ACC112 (cell line): ENCODE results near the gene WDR27.

Source experiments
- H2AFZ ChIP-seq: fragments of 200-600 bp; sonication (generic); one replicate; pipeline ENCODE4 v1.6.0; 2017; ENCODE audit warnings: antibody characterized with exemption, low read length; ENCODE audit not compliant: unreplicated experiment
- H3K27ac ChIP-seq: fragments of 200-600 bp; sonication (generic); 2 replicates; pipeline ENCODE4 v1.5.1; 2014; ENCODE audit warnings: low read depth, mild to moderate bottlenecking, antibody characterized with exemption, low read length, moderate library complexity
- H3K27me3 ChIP-seq: fragments of 200-600 bp; sonication (generic); 2 replicates; pipeline ENCODE4 v1.6.1; 2014; ENCODE audit warnings: mild to moderate bottlenecking, antibody characterized with exemption, low read length, moderate library complexity, mixed read lengths; ENCODE audit not compliant: insufficient read depth
- H3K36me3 ChIP-seq: fragments of 200-600 bp; sonication (generic); 2 replicates; pipeline ENCODE4 v1.6.1; 2016; ENCODE audit warnings: mild to moderate bottlenecking, antibody characterized with exemption, low read length, moderate library complexity, mixed read lengths; ENCODE audit not compliant: insufficient read depth
- H3K4me1 ChIP-seq: fragments of 200-600 bp; sonication (generic); one replicate; pipeline ENCODE4 v1.6.1; 2016; ENCODE audit warnings: low read length, mixed read lengths; ENCODE audit not compliant: insufficient read depth, unreplicated experiment, control insufficient read depth
- H3K4me3 ChIP-seq: fragments of 200-600 bp; sonication (generic); 2 replicates; pipeline ENCODE4 v1.5.1; 2014; ENCODE audit warnings: mild to moderate bottlenecking, low read depth, low read length
- H3K79me2 ChIP-seq: fragments of 200-600 bp; sonication (generic); one replicate; pipeline ENCODE4 v1.6.0; 2016; ENCODE audit warnings: low read length; ENCODE audit not compliant: control insufficient read depth, unreplicated experiment, insufficient read depth

Gene WDR27

GRCh38 chr6:169678342-169678741 lies 23.5 kb downstream of the WDR27 start:
- Histone ChIP-seq H3K27me3 (no peaks in the 10 kb centered on the region), H3K27ac (no peak overlapping the region), H2AFZ (no peak overlapping the region), H3K79me2 (peaks cover 2% of the 10 kb centered on the region), H3K4me3 (no peak overlapping the region), H3K36me3 (peaks cover 21% of the 10 kb centered on the region), H3K4me1 (no peaks in the 10 kb centered on the region)

- no peaks in the 10 kb centered on the region for H3K79me2 ChIP-seq
- H3K36me3 ChIP-seq, result peaks cover 16% of the 10 kb centered on the region
- no peaks in the 10 kb centered on the region for H3K4me1 ChIP-seq
These were observed 24.7 kb downstream of the WDR27 start for GRCh38 chr6:169677096-169677495.

GRCh38 chr6:169675011-169675410 lies 26.8 kb downstream of the WDR27 start:
- no peak overlapping the region for H2AFZ ChIP-seq
- peaks cover 6% of the 10 kb centered on the region; the same call in 1 of the 2 replicates for H3K36me3 ChIP-seq
- no peaks in the 10 kb centered on the region for H3K79me2 ChIP-seq
- H3K27me3 ChIP-seq, result no peaks in the 10 kb centered on the region
- H3K4me1 ChIP-seq, result peaks cover 6% of the 10 kb centered on the region
- no peak overlapping the region for H3K27ac ChIP-seq
- no peak overlapping the region for H3K4me3 ChIP-seq

More at GRCh38 chr6:169677096-169677495, 24.7 kb downstream of the WDR27 start:
- no peak overlapping the region for H3K27ac ChIP-seq
- H2AFZ ChIP-seq, result no peak overlapping the region
- no peak overlapping the region for H3K4me3 ChIP-seq
- no peaks in the 10 kb centered on the region for H3K27me3 ChIP-seq

GRCh38 chr6:169671563-169671962 lies 30.3 kb downstream of the WDR27 start:
- H3K36me3 ChIP-seq, result 0 out of 2 replicates have a peak, but pooled peaks cover 6% of the 10 kb centered on the region
- H3K27me3 ChIP-seq, result no peaks in the 10 kb centered on the region
- H3K27ac ChIP-seq, result no peak overlapping the region
- no peaks in the 10 kb centered on the region for H3K79me2 ChIP-seq
- no peak overlapping the region for H3K4me3 ChIP-seq
- H2AFZ ChIP-seq, result no peak overlapping the region
- peaks cover 15% of the 10 kb centered on the region for H3K4me1 ChIP-seq

- Histone ChIP-seq H3K27ac (peak overlapping the region; percentile 82), H3K27me3 (no peaks in the 10 kb centered on the region), H3K79me2 (no peaks in the 10 kb centered on the region), H3K4me1 (peaks cover 15% of the 10 kb centered on the region), H2AFZ (no peak overlapping the region), H3K4me3 (peak overlapping the region; percentile 13; the same call in 1 of the 2 replicates), H3K36me3 (0 out of 2 replicates have a peak, but pooled peaks cover 6% of the 10 kb centered on the region)
These were observed 31.9 kb downstream of the WDR27 start for GRCh38 chr6:169669889-169670288.

- Histone ChIP-seq H2AFZ (no peak overlapping the region), H3K79me2 (no peaks in the 10 kb centered on the region), H3K4me1 (peaks cover 15% of the 10 kb centered on the region), H3K27me3 (no peaks in the 10 kb centered on the region), H3K36me3 (0 out of 2 replicates have a peak, but pooled peaks cover 6% of the 10 kb centered on the region), H3K27ac (peak overlapping the region; percentile 82), H3K4me3 (no peak overlapping the region)
These were observed 32.7 kb downstream of the WDR27 start for GRCh38 chr6:169669147-169669546.

GRCh38 chr6:169668203-169668847 lies 33.5 kb downstream of the WDR27 start:
- H3K36me3 ChIP-seq, result 0 out of 2 replicates have a peak, but pooled peaks cover 6% of the 10 kb centered on the region
- H3K27me3 ChIP-seq, result no peaks in the 10 kb centered on the region
- no peak overlapping the region for H3K4me3 ChIP-seq
- H2AFZ ChIP-seq, result no peak overlapping the region
- H3K79me2 ChIP-seq, result no peaks in the 10 kb centered on the region
- peaks cover 15% of the 10 kb centered on the region for H3K4me1 ChIP-seq
- no peak overlapping the region for H3K27ac ChIP-seq

- Histone ChIP-seq H3K4me1 (peaks cover 15% of the 10 kb centered on the region), H3K36me3 (0 out of 2 replicates have a peak, but pooled peaks cover 6% of the 10 kb centered on the region), H3K4me3 (no peak overlapping the region), H3K27me3 (no peaks in the 10 kb centered on the region), H3K79me2 (no peaks in the 10 kb centered on the region), H2AFZ (no peak overlapping the region), H3K27ac (no peak overlapping the region)
These were observed 34.1 kb downstream of the WDR27 start for GRCh38 chr6:169667716-169668115.

- no peaks in the 10 kb centered on the region for H3K36me3 ChIP-seq
- no peaks in the 10 kb centered on the region for H3K79me2 ChIP-seq
- H2AFZ ChIP-seq, result no peak overlapping the region
- H3K27ac ChIP-seq, result no peak overlapping the region
- no peaks in the 10 kb centered on the region for H3K27me3 ChIP-seq
- peaks cover 15% of the 10 kb centered on the region for H3K4me1 ChIP-seq
- no peak overlapping the region for H3K4me3 ChIP-seq
These were observed 35.4 kb downstream of the WDR27 start for GRCh38 chr6:169666441-169666840.

- H3K27ac ChIP-seq, result no peak overlapping the region
- peaks cover 10% of the 10 kb centered on the region for H3K4me1 ChIP-seq
- no peak overlapping the region for H3K4me3 ChIP-seq
- H3K36me3 ChIP-seq, result no peaks in the 10 kb centered on the region
- no peaks in the 10 kb centered on the region for H3K27me3 ChIP-seq
- H3K79me2 ChIP-seq, result no peaks in the 10 kb centered on the region
- no peak overlapping the region for H2AFZ ChIP-seq
These were observed 36.5 kb downstream of the WDR27 start for GRCh38 chr6:169665289-169665688.

GRCh38 chr6:169664227-169664626 lies 37.6 kb downstream of the WDR27 start:
- no peak overlapping the region for H3K4me3 ChIP-seq
- H2AFZ ChIP-seq, result no peak overlapping the region
- H3K36me3 ChIP-seq, result no peaks in the 10 kb centered on the region; the same call in 1 of the 2 replicates
- H3K79me2 ChIP-seq, result no peaks in the 10 kb centered on the region
- no peak overlapping the region for H3K27ac ChIP-seq
- no peaks in the 10 kb centered on the region for H3K27me3 ChIP-seq
- H3K4me1 ChIP-seq, result peaks cover 3% of the 10 kb centered on the region
